Tibial artery (tissue), 4 donors: ENCODE results near the gene PSME1.

Source experiments
- DNase-seq, 2 donors: peaks; one replicate each; pipeline ENCODE4 v3.0.0-alpha.2; 2019
- H3K27ac ChIP-seq, 2 donors: fragments of 200-600 bp; sonication (generic) in 1 of 2; 1 replicate in 1 of 2; 2 replicates in 1 of 2; pipeline ENCODE4 v1.5.1; 2018 to 2019; ENCODE audit warnings: mild to moderate bottlenecking in 1 of 2
- H3K27me3 ChIP-seq, 2 donors: fragments of 200-600 bp; sonication (generic) in 1 of 2; one replicate each; pipeline versions ENCODE4 v1.5.1 to v1.6.0; 2016 to 2019
- H3K36me3 ChIP-seq, 3 donors: fragments of 200-600 bp; sonication (generic) in 2 of 3; one replicate each; pipeline ENCODE4 v1.5.1; 2016 to 2019; ENCODE audit warnings: mild to moderate bottlenecking in 2 of 3
- H3K4me1 ChIP-seq, 4 donors: fragments of 200-600 bp; sonication (generic) in 2 of 4; 1 replicate in 3 of 4; 2 replicates in 1 of 4; pipeline ENCODE4 v1.5.1; 2016 to 2019
- H3K4me3 ChIP-seq, 2 donors: fragments of 200-600 bp; sonication (generic) in 1 of 2; 1 replicate in 1 of 2; 2 replicates in 1 of 2; pipeline ENCODE4 v1.5.1; 2018 to 2019; ENCODE audit warnings: mild to moderate bottlenecking in 2 of 2
- H3K9me3 ChIP-seq, 3 donors: fragments of 200-600 bp; sonication (generic) in 1 of 3; one replicate each; pipeline ENCODE4 v1.5.1; 2016 to 2019
- intact Hi-C: fragments of 100-400 bp; cut with DNase I; formaldehyde crosslinking; loops from one replicate; pipeline ENCODE4 v1.15.0; 2023; ENCODE audit warnings: low total_unique reads
- TF ChIP-seq, protein P1 (sequence below), 2 experiments: fragments of 200-600 bp in 1 of 2; fragments of 450-650 bp in 1 of 2; IDR thresholded peaks; one replicate each; pipeline ENCODE4 v1.5.1; 2017 to 2019; ENCODE audit warnings: antibody characterized with exemption in 2 of 2, mild to moderate bottlenecking in 1 of 2, moderate library complexity in 1 of 2

The PSME1 gene

GRCh38 chr14:24179294-24179960 lies 43.4 kb downstream of the PSME1 start:
- intact Hi-C loops = no loop called here
- no peaks in the 10 kb centered on the region for H3K27me3 ChIP-seq
- TF ChIP-seq, protein P1, sequence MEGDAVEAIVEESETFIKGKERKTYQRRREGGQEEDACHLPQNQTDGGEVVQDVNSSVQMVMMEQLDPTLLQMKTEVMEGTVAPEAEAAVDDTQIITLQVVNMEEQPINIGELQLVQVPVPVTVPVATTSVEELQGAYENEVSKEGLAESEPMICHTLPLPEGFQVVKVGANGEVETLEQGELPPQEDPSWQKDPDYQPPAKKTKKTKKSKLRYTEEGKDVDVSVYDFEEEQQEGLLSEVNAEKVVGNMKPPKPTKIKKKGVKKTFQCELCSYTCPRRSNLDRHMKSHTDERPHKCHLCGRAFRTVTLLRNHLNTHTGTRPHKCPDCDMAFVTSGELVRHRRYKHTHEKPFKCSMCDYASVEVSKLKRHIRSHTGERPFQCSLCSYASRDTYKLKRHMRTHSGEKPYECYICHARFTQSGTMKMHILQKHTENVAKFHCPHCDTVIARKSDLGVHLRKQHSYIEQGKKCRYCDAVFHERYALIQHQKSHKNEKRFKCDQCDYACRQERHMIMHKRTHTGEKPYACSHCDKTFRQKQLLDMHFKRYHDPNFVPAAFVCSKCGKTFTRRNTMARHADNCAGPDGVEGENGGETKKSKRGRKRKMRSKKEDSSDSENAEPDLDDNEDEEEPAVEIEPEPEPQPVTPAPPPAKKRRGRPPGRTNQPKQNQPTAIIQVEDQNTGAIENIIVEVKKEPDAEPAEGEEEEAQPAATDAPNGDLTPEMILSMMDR (IDR thresholded peaks at IDR 0.05) = no peak
- DNase-seq = no peak
- no peak overlapping the region for H3K27ac ChIP-seq
- no peaks in the 10 kb centered on the region for H3K9me3 ChIP-seq
- no peak overlapping the region for H3K4me3 ChIP-seq
- no peaks in the 10 kb centered on the region for H3K4me1 ChIP-seq
- peaks cover 25 to 83% (median 61%) of the 10 kb centered on the region in 3 donors for H3K36me3 ChIP-seq

DNA sequence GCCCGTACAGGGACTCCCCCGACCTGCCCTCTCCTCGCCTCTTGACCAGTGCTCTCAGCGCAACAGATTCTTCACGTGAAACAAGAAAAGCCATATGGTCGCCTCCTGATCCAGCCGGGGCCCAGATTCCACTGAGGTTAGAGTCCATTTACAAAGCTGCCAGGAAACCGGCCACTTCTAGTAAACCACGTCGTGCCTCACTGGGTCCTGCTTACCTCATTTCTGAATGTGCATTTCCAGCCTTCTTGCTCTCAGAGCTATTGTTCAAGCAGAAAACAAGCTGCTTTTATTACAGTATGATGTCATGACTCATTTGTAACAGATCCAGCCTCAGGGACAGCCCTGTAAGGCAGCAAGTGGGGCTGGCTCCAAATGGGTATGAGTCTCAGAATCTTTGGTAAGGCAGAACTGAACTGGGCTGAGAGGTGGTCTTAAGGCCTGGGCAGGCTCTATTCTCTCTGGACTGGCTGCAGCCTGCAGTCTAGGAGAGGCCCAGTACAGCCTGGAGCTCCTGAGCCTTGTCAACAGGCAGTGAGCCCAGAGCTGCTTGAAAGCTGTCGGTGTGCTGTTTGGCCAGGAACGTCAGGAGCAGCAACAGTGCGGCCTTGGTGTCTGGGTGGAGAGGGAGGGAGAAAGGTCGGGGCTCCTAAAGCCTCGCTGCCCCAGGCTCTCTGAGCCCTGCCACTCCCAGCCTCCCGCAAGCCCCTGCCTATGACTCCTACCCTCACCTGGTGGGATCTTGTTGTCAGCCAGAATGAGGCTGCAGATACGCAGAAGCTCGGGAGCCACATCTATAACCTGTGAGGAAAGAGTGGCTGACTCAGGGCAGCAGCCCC lies 44.2 kb downstream of the PSME1 start:
- H3K36me3 ChIP-seq = peaks cover 32 to 91% (median 68%) of the 10 kb centered on the region in 3 donors
- no peak overlapping the region for H3K4me3 ChIP-seq
- TF ChIP-seq, protein P1 (IDR thresholded peaks at IDR 0.05) = no peak
- no peaks in the 10 kb centered on the region for H3K27me3 ChIP-seq
- no peak overlapping the region for H3K27ac ChIP-seq
- DNase-seq = no peak
- H3K4me1 ChIP-seq = no peaks in the 10 kb centered on the region
- intact Hi-C loops = no loop called here
- no peaks in the 10 kb centered on the region for H3K9me3 ChIP-seq

GRCh38 chr14:24181371-24182077 lies 45.5 kb downstream of the PSME1 start:
- DNase-seq = no peak
- intact Hi-C loops = no loop called here
- Histone ChIP-seq H3K36me3 (peaks cover 46 to 100% (median 80%) of the 10 kb centered on the region in 3 donors), H3K27me3 (no peaks in the 10 kb centered on the region), H3K4me1 (no peaks in the 10 kb centered on the region), H3K4me3 (no peak overlapping the region), H3K27ac (no peak overlapping the region), H3K9me3 (no peaks in the 10 kb centered on the region)
- TF ChIP-seq, protein P1 (IDR thresholded peaks at IDR 0.05) = no peak

DNA sequence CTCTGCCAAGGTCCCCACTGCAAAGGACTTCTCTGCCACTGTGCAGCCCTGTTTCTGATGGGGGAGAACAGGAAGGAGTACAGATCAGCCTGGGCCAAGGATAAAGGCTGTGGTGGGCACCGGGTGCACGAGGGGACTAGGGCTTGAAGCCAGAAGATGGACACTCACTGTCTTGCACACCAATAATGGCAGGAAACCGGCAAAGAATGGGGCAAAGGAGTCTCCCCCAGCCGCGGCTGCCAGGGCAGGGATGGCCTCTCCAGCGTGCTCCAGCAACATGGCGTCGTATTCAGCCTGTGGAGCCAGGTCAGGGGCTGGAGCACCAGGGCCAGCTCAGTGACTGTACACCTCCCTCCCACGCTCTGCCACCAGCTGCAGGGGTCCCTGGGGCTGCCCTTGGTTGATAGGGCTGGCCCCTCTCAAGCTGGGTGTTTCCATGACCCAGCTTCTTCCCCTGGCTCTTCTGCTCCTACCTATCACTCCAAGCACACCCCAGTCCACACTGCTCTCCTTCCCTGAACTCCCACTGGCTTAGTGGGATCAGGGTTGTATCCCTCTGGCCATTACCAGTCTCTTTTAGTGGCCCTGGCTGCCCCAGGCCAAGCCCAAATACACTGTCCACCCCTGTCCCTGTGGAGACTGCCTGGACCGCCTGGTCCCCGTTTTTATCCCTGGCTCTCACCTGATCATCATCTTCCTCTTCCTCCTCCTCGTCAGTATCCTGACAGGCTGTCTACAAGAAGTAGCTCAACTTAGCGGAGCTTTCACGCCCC lies 46.3 kb downstream of the PSME1 start:
- Histone ChIP-seq H3K36me3 (peaks cover 47 to 99% (median 78%) of the 10 kb centered on the region in 3 donors), H3K4me3 (no peak overlapping the region), H3K4me1 (peaks cover 0 to 4% (median under 1%) of the 10 kb centered on the region in 4 donors), H3K27ac (no peak overlapping the region), H3K9me3 (no peaks in the 10 kb centered on the region), H3K27me3 (no peaks in the 10 kb centered on the region)
- intact Hi-C loops = no loop called here
- TF ChIP-seq, protein P1 (IDR thresholded peaks at IDR 0.05) = no peak
- no peak for DNase-seq

DNA sequence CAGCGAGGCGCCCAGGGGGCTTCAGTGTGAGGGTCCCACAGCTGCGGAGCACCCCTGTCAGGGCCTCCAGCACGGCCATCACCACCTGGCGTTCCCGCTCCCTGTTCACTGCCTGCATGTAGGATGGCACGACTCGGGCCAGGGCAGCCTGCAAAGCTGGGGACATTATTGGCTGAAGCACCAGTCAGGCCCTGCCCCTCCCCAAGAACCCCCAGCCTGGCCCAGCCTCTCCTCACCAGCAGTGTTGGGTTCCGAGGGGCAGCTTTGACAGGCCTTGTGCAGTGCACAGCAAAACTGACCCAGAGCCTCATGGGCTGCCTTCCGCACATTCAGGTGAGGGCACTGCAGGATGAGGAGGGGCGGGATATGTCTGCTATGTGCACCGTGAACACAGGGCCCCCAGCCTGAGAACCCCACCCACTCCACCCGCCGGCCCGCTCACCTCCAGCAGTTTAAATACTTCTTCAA lies 47.1 kb downstream of the PSME1 start:
- Histone ChIP-seq H3K27ac (no peak overlapping the region), H3K9me3 (no peaks in the 10 kb centered on the region), H3K36me3 (peaks cover 47 to 91% (median 78%) of the 10 kb centered on the region in 3 donors), H3K27me3 (no peaks in the 10 kb centered on the region), H3K4me1 (peaks cover 0 to 11% (median 8%) of the 10 kb centered on the region in 4 donors), H3K4me3 (no peak overlapping the region)
- DNase-seq = no peak
- TF ChIP-seq, protein P1 (IDR thresholded peaks at IDR 0.05) = no peak
- intact Hi-C loops = no loop called here
